ENCODE measurements around the gene PTPRT.

PTPRT gene

GRCh38 chr20:42635699-42636411, 553.9 kb downstream of the PTPRT start:
- Histone ChIP-seq H3K4me3 (ENCODE audit: low read depth, low read length) (no peak overlapping the region), H3K36me3 (ENCODE audit: control insufficient read depth, insufficient read depth, low read length) (no peaks in the 10 kb centered on the region), H3K27ac (ENCODE audit: low read depth, low read length) (no peak overlapping the region), H3K9ac (ENCODE audit: low read length) (no peak overlapping the region), H3K4me1 (ENCODE audit: control insufficient read depth, insufficient read depth, low read length) (no peaks in the 10 kb centered on the region), H3K9me3 (ENCODE audit: control insufficient read depth, insufficient read depth, low read depth, low read length) (no peaks in the 10 kb centered on the region), H3K27me3 (ENCODE audit: control insufficient read depth, insufficient read depth, low read length) (no peaks in the 10 kb centered on the region)

- Histone ChIP-seq H3K4me1 (ENCODE audit: control insufficient read depth, insufficient read depth, low read length) (no peaks in the 10 kb centered on the region), H3K4me3 (ENCODE audit: low read depth, low read length) (no peak overlapping the region), H3K27me3 (ENCODE audit: control insufficient read depth, insufficient read depth, low read length) (no peaks in the 10 kb centered on the region), H3K27ac (ENCODE audit: low read depth, low read length) (no peak overlapping the region), H3K9ac (ENCODE audit: low read length) (no peak overlapping the region), H3K9me3 (ENCODE audit: control insufficient read depth, insufficient read depth, low read depth, low read length) (no peaks in the 10 kb centered on the region), H3K36me3 (ENCODE audit: control insufficient read depth, insufficient read depth, low read length) (no peaks in the 10 kb centered on the region)
These were observed 555.5 kb downstream of the PTPRT start for GRCh38 chr20:42634156-42634555.

- Histone ChIP-seq H3K9ac (ENCODE audit: low read length) (no peak overlapping the region), H3K27ac (ENCODE audit: low read depth, low read length) (no peak overlapping the region), H3K4me1 (ENCODE audit: control insufficient read depth, insufficient read depth, low read length) (no peaks in the 10 kb centered on the region), H3K27me3 (ENCODE audit: control insufficient read depth, insufficient read depth, low read length) (no peaks in the 10 kb centered on the region), H3K36me3 (ENCODE audit: control insufficient read depth, insufficient read depth, low read length) (no peaks in the 10 kb centered on the region), H3K4me3 (ENCODE audit: low read depth, low read length) (no peak overlapping the region), H3K9me3 (ENCODE audit: control insufficient read depth, insufficient read depth, low read depth, low read length) (no peaks in the 10 kb centered on the region)
These were observed 561.0 kb downstream of the PTPRT start for GRCh38 chr20:42628683-42629082.

DNA sequence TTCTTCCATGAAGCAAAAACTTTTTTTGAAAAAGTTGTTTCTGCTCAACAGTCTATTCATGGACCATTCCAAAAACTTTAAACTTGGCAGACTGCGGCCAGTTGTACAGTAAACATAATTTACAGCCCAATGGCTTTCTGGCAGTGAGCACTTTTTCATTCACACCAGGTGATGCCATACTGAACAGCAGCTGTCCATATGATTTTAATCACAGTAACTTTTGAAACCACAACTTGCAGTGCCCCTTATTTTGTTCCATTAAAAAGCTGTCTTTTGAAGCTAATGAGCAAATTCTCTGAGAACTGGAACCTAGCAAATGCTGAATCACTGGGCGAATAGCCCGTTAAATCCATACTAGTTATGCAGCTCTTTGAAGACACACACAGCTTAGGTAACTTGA, 576.6 kb downstream of the PTPRT start:
- Histone ChIP-seq H3K27me3 (ENCODE audit: control insufficient read depth, insufficient read depth, low read length) (no peaks in the 10 kb centered on the region), H3K4me3 (ENCODE audit: low read depth, low read length) (no peak overlapping the region)

DNA sequence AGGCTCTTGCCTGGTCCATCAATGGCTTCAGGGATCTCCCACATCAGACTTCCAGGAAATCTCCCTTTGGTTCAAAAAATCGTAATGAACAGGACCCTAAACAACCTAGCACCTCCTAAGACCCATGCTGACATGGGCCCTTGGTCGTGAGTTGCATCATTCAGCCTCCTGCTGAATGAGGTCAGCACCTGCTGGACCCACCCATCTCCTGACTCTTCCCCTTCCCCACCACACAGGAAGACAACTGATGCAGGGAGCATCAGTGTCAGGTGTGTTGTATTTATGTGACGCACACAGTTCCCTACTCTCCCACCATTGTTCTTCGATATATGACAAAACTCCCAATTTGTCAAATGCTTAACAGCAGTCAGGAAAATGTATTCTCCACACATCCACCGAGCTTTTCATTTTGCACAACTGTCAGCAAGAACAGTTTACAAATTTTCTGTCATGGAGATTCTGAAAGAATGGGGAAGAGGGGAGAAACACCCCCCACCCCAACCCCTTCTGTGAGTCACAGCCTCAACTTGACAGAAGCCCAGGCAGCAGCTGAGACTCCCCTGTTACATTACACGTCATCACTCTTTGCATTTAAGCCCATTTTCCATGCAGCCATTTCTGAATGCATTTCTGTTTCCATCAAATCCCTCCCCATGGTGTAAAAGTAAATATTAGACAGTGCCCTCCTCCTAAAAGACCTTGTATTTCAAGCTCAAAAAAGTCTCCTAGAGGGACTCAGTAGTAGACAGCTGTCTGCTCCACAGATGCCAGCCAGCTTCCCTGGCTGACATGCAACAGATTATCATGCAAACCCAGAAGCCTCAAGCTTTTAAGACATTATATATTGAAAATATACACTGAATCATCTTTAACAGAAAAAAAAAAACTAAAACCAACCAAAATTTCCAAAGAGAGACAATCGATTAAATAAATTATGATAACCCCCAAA, 577.5 kb downstream of the PTPRT start:
- no peak overlapping the region for H3K9ac ChIP-seq (ENCODE audit: low read length)
- peaks cover 10% of the 10 kb centered on the region for H3K9me3 ChIP-seq (ENCODE audit: control insufficient read depth, insufficient read depth, low read depth, low read length)

More for the DNA sequence above, 576.6 kb downstream of the PTPRT start:
- Histone ChIP-seq H3K4me1 (ENCODE audit: control insufficient read depth, insufficient read depth, low read length) (no peaks in the 10 kb centered on the region), H3K9ac (ENCODE audit: low read length) (no peak overlapping the region), H3K9me3 (ENCODE audit: control insufficient read depth, insufficient read depth, low read depth, low read length) (peaks cover 10% of the 10 kb centered on the region), H3K36me3 (ENCODE audit: control insufficient read depth, insufficient read depth, low read length) (no peaks in the 10 kb centered on the region), H3K27ac (ENCODE audit: low read depth, low read length) (no peak overlapping the region)

DNA sequence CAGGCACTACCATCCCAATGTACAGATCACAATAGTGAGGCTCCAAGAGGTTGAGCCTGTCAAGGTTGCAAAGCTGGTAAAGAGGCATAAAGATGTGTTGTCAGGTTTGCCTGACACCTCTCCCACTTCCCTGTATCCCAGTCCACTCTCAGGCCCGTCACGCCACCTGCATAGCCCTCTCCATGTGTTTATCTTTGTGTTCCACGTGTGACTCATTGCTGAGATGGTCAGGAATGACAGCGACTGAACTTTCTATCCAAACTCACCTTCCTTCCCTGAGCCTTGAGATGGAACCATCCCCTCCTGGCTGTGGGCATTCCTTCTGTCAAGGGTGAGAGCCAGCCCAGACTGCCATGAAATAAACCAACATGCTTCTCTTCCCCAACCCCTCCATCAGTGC, 578.3 kb downstream of the PTPRT start:
- Histone ChIP-seq H3K27ac (ENCODE audit: low read depth, low read length) (no peak overlapping the region), H3K4me3 (ENCODE audit: low read depth, low read length) (no peak overlapping the region), H3K27me3 (ENCODE audit: control insufficient read depth, insufficient read depth, low read length) (no peaks in the 10 kb centered on the region), H3K4me1 (ENCODE audit: control insufficient read depth, insufficient read depth, low read length) (no peaks in the 10 kb centered on the region), H3K9me3 (ENCODE audit: control insufficient read depth, insufficient read depth, low read depth, low read length) (peaks cover 10% of the 10 kb centered on the region), H3K9ac (ENCODE audit: low read length) (no peak overlapping the region), H3K36me3 (ENCODE audit: control insufficient read depth, insufficient read depth, low read length) (no peaks in the 10 kb centered on the region)

More for the DNA sequence above, 577.5 kb downstream of the PTPRT start:
- Histone ChIP-seq H3K27me3 (ENCODE audit: control insufficient read depth, insufficient read depth, low read length) (no peaks in the 10 kb centered on the region), H3K27ac (ENCODE audit: low read depth, low read length) (no peak overlapping the region), H3K36me3 (ENCODE audit: control insufficient read depth, insufficient read depth, low read length) (no peaks in the 10 kb centered on the region), H3K4me3 (ENCODE audit: low read depth, low read length) (no peak overlapping the region), H3K4me1 (ENCODE audit: control insufficient read depth, insufficient read depth, low read length) (no peaks in the 10 kb centered on the region)

DNA sequence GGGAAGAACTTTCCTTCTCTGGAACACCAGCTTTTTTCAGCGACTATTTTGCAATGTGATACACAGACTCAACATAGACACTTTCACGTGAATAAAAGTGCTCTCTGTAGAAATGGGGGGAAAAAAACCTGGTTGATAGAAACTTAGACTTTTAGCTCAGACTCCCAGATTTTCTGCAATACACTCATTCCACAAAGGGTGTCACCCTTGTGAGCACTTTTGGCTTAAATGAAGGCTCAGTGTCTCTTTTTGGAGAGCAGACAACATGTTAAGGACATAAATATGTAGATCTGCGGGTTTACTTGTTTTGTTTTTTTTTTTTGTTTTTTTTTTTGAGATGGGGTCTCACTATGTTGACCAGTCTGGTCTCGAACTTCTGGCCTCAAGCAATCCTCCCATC, 579.6 kb downstream of the PTPRT start:
- no peaks in the 10 kb centered on the region for H3K27me3 ChIP-seq (ENCODE audit: control insufficient read depth, insufficient read depth, low read length)
- no peaks in the 10 kb centered on the region for H3K36me3 ChIP-seq (ENCODE audit: control insufficient read depth, insufficient read depth, low read length)
- no peaks in the 10 kb centered on the region; the same call in 1 of the 2 replicates for H3K4me1 ChIP-seq (ENCODE audit: control insufficient read depth, insufficient read depth, low read length)
- H3K27ac ChIP-seq (ENCODE audit: low read depth, low read length): no peak overlapping the region
- H3K4me3 ChIP-seq (ENCODE audit: low read depth, low read length): no peak overlapping the region
- peaks cover 10% of the 10 kb centered on the region for H3K9me3 ChIP-seq (ENCODE audit: control insufficient read depth, insufficient read depth, low read depth, low read length)
- H3K9ac ChIP-seq (ENCODE audit: low read length): no peak overlapping the region

- H3K27me3 ChIP-seq (ENCODE audit: control insufficient read depth, insufficient read depth, low read length): no peaks in the 10 kb centered on the region
- H3K36me3 ChIP-seq (ENCODE audit: control insufficient read depth, insufficient read depth, low read length): no peaks in the 10 kb centered on the region
- H3K4me3 ChIP-seq (ENCODE audit: low read depth, low read length): no peak overlapping the region
- no peak overlapping the region for H3K9ac ChIP-seq (ENCODE audit: low read length)
- no peaks in the 10 kb centered on the region; the same call in 1 of the 2 replicates for H3K4me1 ChIP-seq (ENCODE audit: control insufficient read depth, insufficient read depth, low read length)
- H3K9me3 ChIP-seq (ENCODE audit: control insufficient read depth, insufficient read depth, low read depth, low read length): peaks cover 9% of the 10 kb centered on the region
- H3K27ac ChIP-seq (ENCODE audit: low read depth, low read length): no peak overlapping the region
These were observed 580.1 kb downstream of the PTPRT start for GRCh38 chr20:42609618-42610017.

DNA sequence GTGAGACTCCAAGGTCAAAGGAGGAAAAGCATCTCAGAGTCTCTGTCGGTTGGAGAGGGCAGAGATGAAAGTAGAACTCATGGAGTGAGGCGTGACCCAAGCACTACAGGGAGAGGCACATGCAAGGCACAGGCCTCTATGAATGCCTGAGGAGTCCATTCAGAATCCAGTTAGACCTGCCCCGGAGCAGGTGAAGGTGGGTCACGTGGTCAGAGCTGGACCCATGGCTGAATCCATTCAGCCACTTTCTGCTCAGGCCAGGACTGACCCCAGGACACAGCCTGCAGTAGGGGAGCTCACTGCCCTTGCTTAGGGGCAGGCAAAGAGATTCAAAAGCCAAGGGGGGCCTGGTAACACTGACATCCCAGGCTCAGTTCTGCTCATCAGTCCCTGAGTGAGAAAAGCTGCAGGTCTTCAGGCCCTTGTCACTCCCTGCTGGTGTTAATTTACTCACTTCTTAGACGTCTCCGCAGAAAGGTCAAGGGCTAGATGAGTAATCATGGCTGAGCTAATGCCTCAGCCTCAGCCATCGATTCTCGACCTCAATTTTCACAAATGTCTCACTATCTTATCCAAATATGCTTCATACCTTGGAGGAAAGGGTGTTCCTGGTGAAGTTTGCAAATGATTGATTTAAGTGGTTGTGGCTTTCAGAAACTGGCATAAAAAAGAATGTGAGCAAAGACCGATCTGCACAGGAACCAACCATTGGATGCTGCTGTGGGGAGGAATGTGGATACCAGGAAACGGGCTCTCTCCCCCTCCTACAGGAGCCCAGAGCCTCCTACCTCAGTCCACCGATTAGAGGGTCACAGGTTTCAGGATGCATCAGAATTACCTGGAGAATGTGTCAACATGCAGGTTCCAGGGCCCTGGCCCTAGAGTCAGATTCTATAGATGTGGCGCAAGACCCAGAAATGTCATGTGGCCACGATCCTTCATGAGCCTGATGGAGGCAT, 584.4 kb downstream of the PTPRT start:
- Histone ChIP-seq H3K4me1 (ENCODE audit: control insufficient read depth, insufficient read depth, low read length) (no peaks in the 10 kb centered on the region; the same call in 1 of the 2 replicates), H3K4me3 (ENCODE audit: low read depth, low read length) (no peak overlapping the region), H3K9ac (ENCODE audit: low read length) (no peak overlapping the region), H3K9me3 (ENCODE audit: control insufficient read depth, insufficient read depth, low read depth, low read length) (no peaks in the 10 kb centered on the region), H3K27ac (ENCODE audit: low read depth, low read length) (no peak overlapping the region), H3K36me3 (ENCODE audit: control insufficient read depth, insufficient read depth, low read length) (no peaks in the 10 kb centered on the region), H3K27me3 (ENCODE audit: control insufficient read depth, insufficient read depth, low read length) (no peaks in the 10 kb centered on the region)

- Histone ChIP-seq H3K27me3 (ENCODE audit: control insufficient read depth, insufficient read depth, low read length) (no peaks in the 10 kb centered on the region), H3K9ac (ENCODE audit: low read length) (no peak overlapping the region), H3K9me3 (ENCODE audit: control insufficient read depth, insufficient read depth, low read depth, low read length) (no peaks in the 10 kb centered on the region), H3K36me3 (ENCODE audit: control insufficient read depth, insufficient read depth, low read length) (no peaks in the 10 kb centered on the region), H3K27ac (ENCODE audit: low read depth, low read length) (no peak overlapping the region), H3K4me3 (ENCODE audit: low read depth, low read length) (no peak overlapping the region), H3K4me1 (ENCODE audit: control insufficient read depth, insufficient read depth, low read length) (no peaks in the 10 kb centered on the region; the same call in 1 of the 2 replicates)
These were observed 586.1 kb downstream of the PTPRT start for GRCh38 chr20:42603655-42604054.

Measured in HUES6 (cell line).